ENCODE results near the gene SRRM3.

Gene SRRM3

DNA sequence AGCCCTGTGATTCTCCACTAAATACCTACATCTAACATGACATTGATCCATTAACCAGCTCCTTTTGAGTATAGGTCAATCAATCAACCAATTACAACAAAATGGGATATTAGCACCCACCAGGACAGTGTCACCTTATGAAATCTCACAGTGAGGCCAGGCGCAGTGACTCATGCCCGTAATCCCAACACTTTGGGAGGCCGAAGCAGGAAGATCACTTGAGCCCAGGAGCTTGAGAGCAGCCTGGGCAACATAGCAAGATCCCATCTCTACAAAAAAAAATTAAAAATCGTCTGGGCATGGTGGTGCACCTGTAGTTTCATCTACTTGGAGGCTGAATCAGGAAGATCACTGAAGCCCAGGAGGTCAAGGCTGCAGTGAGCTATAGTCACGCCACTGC, 28.5 kb downstream of the SRRM3 start:
- H3K4me3 ChIP-seq (ENCODE audit: insufficient read depth in 1 of 2, low read depth in 1 of 2, low read length in 2 of 2) = no peak overlapping the region
- H3K23ac ChIP-seq (ENCODE audit: low read length in 2 of 2) = no peak overlapping the region
- H2AFZ ChIP-seq (ENCODE audit: low read depth, low read length) = no peak overlapping the region
- no peak overlapping the region for H3K4ac ChIP-seq (ENCODE audit: low read depth in 1 of 2, low read length in 2 of 2)
- no peaks in the 10 kb centered on the region for H3K79me1 ChIP-seq (replicated peaks; ENCODE audit: low read length, poor library complexity, severe bottlenecking)
- no peak overlapping the region for H2BK15ac ChIP-seq (ENCODE audit: low read depth, poor library complexity, severe bottlenecking)
- H3K4me2 ChIP-seq (ENCODE audit: low read length, poor library complexity, severe bottlenecking) = no peak overlapping the region
- H3K27ac ChIP-seq (ENCODE audit: low read length, poor library complexity, severe bottlenecking) = no peak overlapping the region
- H3K9ac ChIP-seq (ENCODE audit: low read length) = no peak overlapping the region
- WGBS = 84% methylated on average over 5 of the region's 5 CpGs
- no peak overlapping the region for H2BK5ac ChIP-seq (ENCODE audit: low read depth, low read length, poor library complexity, severe bottlenecking)
- H3K14ac ChIP-seq (ENCODE audit: low read length in 2 of 2) = no peak overlapping the region
- no peak overlapping the region for H2AK5ac ChIP-seq (ENCODE audit: low read length, severe bottlenecking)
- no peak overlapping the region for H3K18ac ChIP-seq (ENCODE audit: low read depth in 1 of 2, low read length in 2 of 2)
- H2BK12ac ChIP-seq (ENCODE audit: low read length in 2 of 2) = no peak overlapping the region
- no peak overlapping the region for H2BK120ac ChIP-seq (ENCODE audit: low read depth, low read length)
- peaks cover 6% of the 10 kb centered on the region for H3K4me1 ChIP-seq (ENCODE audit: control insufficient read depth, insufficient read depth, low read depth, low read length)
- H3K9me3 ChIP-seq (ENCODE audit: control insufficient read depth, low read length) = peaks cover 3% of the 10 kb centered on the region
- no peak overlapping the region for H4K8ac ChIP-seq (ENCODE audit: low read length)
- no peaks in the 10 kb centered on the region for H3K36me3 ChIP-seq (ENCODE audit: control insufficient read depth in 1 of 2, insufficient read depth in 2 of 2, low read depth in 1 of 2, low read length in 2 of 2)
- H3K27me3 ChIP-seq (ENCODE audit: control insufficient read depth in 1 of 2, insufficient read depth in 1 of 2, low read length in 2 of 2) = peaks cover 56 to 67% of the 10 kb centered on the region in 2 experiments
- no peak overlapping the region for H4K91ac ChIP-seq (ENCODE audit: low read length)
- DNase-seq = no peak

DNA sequence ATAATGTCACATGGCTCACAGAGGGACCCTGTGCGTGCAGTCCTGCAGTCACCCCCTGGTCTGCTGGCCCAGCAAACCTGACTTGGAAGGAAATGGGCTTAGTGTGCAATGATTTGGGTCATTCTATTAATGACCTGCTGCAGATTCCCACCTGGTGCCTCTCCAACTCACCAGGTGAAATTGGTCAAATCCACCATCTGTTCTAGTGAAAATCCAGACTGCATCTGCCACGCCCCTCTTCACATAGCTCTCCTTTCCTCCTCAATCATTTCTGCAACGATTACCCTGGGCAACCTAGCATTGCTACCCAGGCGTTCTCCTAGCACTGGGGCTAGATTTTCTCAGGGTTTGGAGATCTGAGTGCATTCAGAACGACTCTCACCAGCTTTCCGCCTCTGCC, 29.4 kb downstream of the SRRM3 start:
- H2BK5ac ChIP-seq (ENCODE audit: low read depth, low read length, poor library complexity, severe bottlenecking) = no peak overlapping the region
- no peak overlapping the region for H4K8ac ChIP-seq (ENCODE audit: low read length)
- no peak overlapping the region for H4K91ac ChIP-seq (ENCODE audit: low read length)
- no peak overlapping the region for H3K27ac ChIP-seq (ENCODE audit: low read length, poor library complexity, severe bottlenecking)
- H2BK12ac ChIP-seq (ENCODE audit: low read length in 2 of 2) = no peak overlapping the region
- no peak overlapping the region for H3K4me3 ChIP-seq (ENCODE audit: insufficient read depth in 1 of 2, low read depth in 1 of 2, low read length in 2 of 2)
- no peak overlapping the region for H3K4me2 ChIP-seq (ENCODE audit: low read length, poor library complexity, severe bottlenecking)
- no peak overlapping the region for H2AK5ac ChIP-seq (ENCODE audit: low read length, severe bottlenecking)
- no peaks in the 10 kb centered on the region for H3K79me1 ChIP-seq (replicated peaks; ENCODE audit: low read length, poor library complexity, severe bottlenecking)
- H3K9ac ChIP-seq (ENCODE audit: low read length) = no peak overlapping the region
- H2BK15ac ChIP-seq (ENCODE audit: low read depth, poor library complexity, severe bottlenecking) = no peak overlapping the region
- H2AFZ ChIP-seq (ENCODE audit: low read depth, low read length) = no peak overlapping the region
- H3K27me3 ChIP-seq (ENCODE audit: control insufficient read depth in 1 of 2, insufficient read depth in 1 of 2, low read length in 2 of 2) = peaks cover 50 to 62% of the 10 kb centered on the region in 2 experiments
- H3K14ac ChIP-seq (ENCODE audit: low read length in 2 of 2) = no peak overlapping the region
- H3K23ac ChIP-seq (ENCODE audit: low read length in 2 of 2) = no peak overlapping the region
- 62% methylated on average over 6 of the region's 6 CpGs for WGBS
- no peak overlapping the region for H2BK120ac ChIP-seq (ENCODE audit: low read depth, low read length)
- H3K4ac ChIP-seq (ENCODE audit: low read depth in 1 of 2, low read length in 2 of 2) = no peak overlapping the region
- no peak for DNase-seq
- H3K18ac ChIP-seq (ENCODE audit: low read depth in 1 of 2, low read length in 2 of 2) = no peak overlapping the region
- H3K9me3 ChIP-seq (ENCODE audit: control insufficient read depth, low read length) = peaks cover 3% of the 10 kb centered on the region
- peaks cover 6% of the 10 kb centered on the region for H3K4me1 ChIP-seq (ENCODE audit: control insufficient read depth, insufficient read depth, low read depth, low read length)
- no peaks in the 10 kb centered on the region for H3K36me3 ChIP-seq (ENCODE audit: control insufficient read depth in 1 of 2, insufficient read depth in 2 of 2, low read depth in 1 of 2, low read length in 2 of 2)

DNA sequence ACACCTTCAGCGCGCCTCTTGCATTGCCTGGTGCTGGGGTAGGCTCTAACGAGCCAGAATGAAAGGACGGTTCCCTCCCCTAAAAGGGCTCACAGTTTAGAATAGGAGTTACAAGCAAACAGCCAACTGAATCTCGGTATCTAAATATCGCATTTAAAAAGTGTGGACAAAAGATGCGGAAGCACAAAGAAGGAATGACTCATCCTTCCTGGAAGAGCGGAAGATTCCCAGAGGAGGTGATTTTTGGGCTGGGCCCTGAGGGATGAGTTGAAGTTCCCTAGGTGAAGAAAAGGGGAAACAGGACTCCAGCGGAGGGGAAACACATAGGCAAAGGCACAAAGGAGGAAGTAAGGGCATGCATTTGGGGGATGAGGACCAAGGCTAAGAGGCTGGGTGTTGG, 29.9 kb downstream of the SRRM3 start:
- H3K4me3 ChIP-seq (ENCODE audit: insufficient read depth in 1 of 2, low read depth in 1 of 2, low read length in 2 of 2) = no peak overlapping the region
- no peak for DNase-seq
- no peak overlapping the region for H4K91ac ChIP-seq (ENCODE audit: low read length)
- peak overlapping the region; percentile 18 for H2BK15ac ChIP-seq (ENCODE audit: low read depth, poor library complexity, severe bottlenecking)
- no peaks in the 10 kb centered on the region for H3K36me3 ChIP-seq (ENCODE audit: control insufficient read depth in 1 of 2, insufficient read depth in 2 of 2, low read depth in 1 of 2, low read length in 2 of 2)
- H2BK5ac ChIP-seq (ENCODE audit: low read depth, low read length, poor library complexity, severe bottlenecking) = no peak overlapping the region
- H4K8ac ChIP-seq (ENCODE audit: low read length) = no peak overlapping the region
- peaks cover 6% of the 10 kb centered on the region for H3K4me1 ChIP-seq (ENCODE audit: control insufficient read depth, insufficient read depth, low read depth, low read length)
- H3K4me2 ChIP-seq (ENCODE audit: low read length, poor library complexity, severe bottlenecking) = no peak overlapping the region
- no peak overlapping the region for H3K9ac ChIP-seq (ENCODE audit: low read length)
- H3K18ac ChIP-seq (ENCODE audit: low read depth in 1 of 2, low read length in 2 of 2) = peak overlapping the region in 1 of 2 experiments; percentile 14
- no peak overlapping the region for H2BK12ac ChIP-seq (ENCODE audit: low read length in 2 of 2)
- no peak overlapping the region for H2AK5ac ChIP-seq (ENCODE audit: low read length, severe bottlenecking)
- no peak overlapping the region for H3K14ac ChIP-seq (ENCODE audit: low read length in 2 of 2)
- H3K4ac ChIP-seq (ENCODE audit: low read depth in 1 of 2, low read length in 2 of 2) = no peak overlapping the region
- no peak overlapping the region for H3K27ac ChIP-seq (ENCODE audit: low read length, poor library complexity, severe bottlenecking)
- H3K23ac ChIP-seq (ENCODE audit: low read length in 2 of 2) = no peak overlapping the region
- peaks cover 48 to 62% of the 10 kb centered on the region in 2 experiments for H3K27me3 ChIP-seq (ENCODE audit: control insufficient read depth in 1 of 2, insufficient read depth in 1 of 2, low read length in 2 of 2)
- H2BK120ac ChIP-seq (ENCODE audit: low read depth, low read length) = no peak overlapping the region
- no peaks in the 10 kb centered on the region for H3K79me1 ChIP-seq (replicated peaks; ENCODE audit: low read length, poor library complexity, severe bottlenecking)
- 25% methylated on average over 9 of the region's 9 CpGs for WGBS
- H3K9me3 ChIP-seq (ENCODE audit: control insufficient read depth, low read length) = peaks cover 3% of the 10 kb centered on the region
- no peak overlapping the region for H2AFZ ChIP-seq (ENCODE audit: low read depth, low read length)

DNA sequence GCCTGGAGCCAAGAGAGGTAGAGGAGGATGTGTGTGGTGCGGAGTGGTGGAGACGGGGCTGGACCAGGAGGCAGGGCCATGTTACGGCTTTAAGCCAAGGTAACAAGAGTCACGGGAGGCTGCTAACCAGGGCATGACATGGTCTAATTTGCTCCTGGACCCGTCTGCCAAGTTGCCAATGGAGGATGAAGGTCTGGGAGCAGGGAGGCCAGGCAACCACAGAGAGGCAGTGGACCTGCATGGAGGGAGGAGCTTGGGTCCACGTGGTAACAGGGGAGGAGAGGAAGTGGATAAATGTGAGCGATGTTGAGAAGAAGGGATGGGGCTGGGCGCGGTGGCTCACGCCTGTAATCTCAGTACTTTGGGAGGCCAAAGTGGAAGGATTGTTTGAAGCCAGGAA, 31.0 kb downstream of the SRRM3 start:
- Histone ChIP-seq H3K4me2 (ENCODE audit: low read length, poor library complexity, severe bottlenecking) (no peak overlapping the region), H3K18ac (ENCODE audit: low read depth in 1 of 2, low read length in 2 of 2) (no peak overlapping the region), H2BK12ac (ENCODE audit: low read length in 2 of 2) (no peak overlapping the region), H2BK15ac (ENCODE audit: low read depth, poor library complexity, severe bottlenecking) (no peak overlapping the region), H3K23ac (ENCODE audit: low read length in 2 of 2) (no peak overlapping the region), H4K91ac (ENCODE audit: low read length) (no peak overlapping the region), H3K4me1 (ENCODE audit: control insufficient read depth, insufficient read depth, low read depth, low read length) (peaks cover 6% of the 10 kb centered on the region), H3K9me3 (ENCODE audit: control insufficient read depth, low read length) (no peaks in the 10 kb centered on the region), H2AFZ (ENCODE audit: low read depth, low read length) (no peak overlapping the region), H3K14ac (ENCODE audit: low read length in 2 of 2) (no peak overlapping the region), H2AK5ac (ENCODE audit: low read length, severe bottlenecking) (no peak overlapping the region), H3K36me3 (ENCODE audit: control insufficient read depth in 1 of 2, insufficient read depth in 2 of 2, low read depth in 1 of 2, low read length in 2 of 2) (no peaks in the 10 kb centered on the region), H3K9ac (ENCODE audit: low read length) (no peak overlapping the region), H3K27ac (ENCODE audit: low read length, poor library complexity, severe bottlenecking) (no peak overlapping the region), H2BK120ac (ENCODE audit: low read depth, low read length) (no peak overlapping the region), H3K27me3 (ENCODE audit: control insufficient read depth in 1 of 2, insufficient read depth in 1 of 2, low read length in 2 of 2) (peaks cover 43 to 63% of the 10 kb centered on the region in 2 experiments), H3K79me1 (replicated peaks; ENCODE audit: low read length, poor library complexity, severe bottlenecking) (no peaks in the 10 kb centered on the region), H4K8ac (ENCODE audit: low read length) (no peak overlapping the region), H2BK5ac (ENCODE audit: low read depth, low read length, poor library complexity, severe bottlenecking) (no peak overlapping the region), H3K4ac (ENCODE audit: low read depth in 1 of 2, low read length in 2 of 2) (no peak overlapping the region), H3K4me3 (ENCODE audit: insufficient read depth in 1 of 2, low read depth in 1 of 2, low read length in 2 of 2) (no peak overlapping the region)
- DNase-seq = no peak
- 79% methylated on average over 10 of the region's 10 CpGs for WGBS

Data from mesenchymal stem cell (in vitro differentiated cells and primary cell).